HFF-Myc (cell line): Measurements from ENCODE around the gene SYNE1.

ENCODE experiments used
- DNase-seq: peaks from one replicate; pipeline ENCODE4 v3.0.0-alpha.2; 2011; ENCODE audit warnings: low read depth; ENCODE audit errors: extremely low read depth
- H3K4me3 ChIP-seq: replicated peaks from 2 replicates; pipeline ENCODE4 v1.5.1; 2011; ENCODE audit warnings: low read depth, mild to moderate bottlenecking, control low read depth, low read length
- CTCF ChIP-seq: IDR thresholded peaks from 2 replicates; pipeline ENCODE4 v1.5.1; 2012; ENCODE audit warnings: mild to moderate bottlenecking, low read depth, low read length, control low read depth; ENCODE audit errors: missing control alignments

SYNE1 gene

GRCh38 chr6:152371775-152372174 is 265.4 kb downstream of the SYNE1 start:
- no peak for TF ChIP-seq CTCF
- DNase-seq, result no peak
- no peak overlapping the region for H3K4me3 ChIP-seq

GRCh38 chr6:152368751-152369624 is 268.2 kb downstream of the SYNE1 start:
- no peak overlapping the region for H3K4me3 ChIP-seq

GRCh38 chr6:152364866-152365265 is 272.3 kb downstream of the SYNE1 start:
- no peak for TF ChIP-seq CTCF
- DNase-seq, result no peak

More at GRCh38 chr6:152368751-152369624, 268.2 kb downstream of the SYNE1 start:
- no peak for DNase-seq
- TF ChIP-seq CTCF, result no peak

GRCh38 chr6:152360034-152360433 is 277.1 kb downstream of the SYNE1 start:
- DNase-seq, result no peak
- H3K4me3 ChIP-seq, result no peak overlapping the region
- TF ChIP-seq CTCF, result no peak

More at GRCh38 chr6:152364866-152365265, 272.3 kb downstream of the SYNE1 start:
- H3K4me3 ChIP-seq, result no peak overlapping the region

- no peak for TF ChIP-seq CTCF
- no peak for DNase-seq
- no peak overlapping the region for H3K4me3 ChIP-seq
Measured at GRCh38 chr6:152356662-152357061, 280.5 kb downstream of the SYNE1 start.

GRCh38 chr6:152356016-152356415 is 281.1 kb downstream of the SYNE1 start:
- no peak overlapping the region for H3K4me3 ChIP-seq
- no peak for TF ChIP-seq CTCF
- DNase-seq, result no peak
